Measurements from ENCODE around the gene DENND1C. TPM values are rescaled to one million over a fixed set of nuclear protein-coding genes. Genes with fewer than 3 reads are reported as not detected.

The DENND1C gene
- total RNA-seq, 1 donor from 2014 or later = 15.1 TPM

DNA sequence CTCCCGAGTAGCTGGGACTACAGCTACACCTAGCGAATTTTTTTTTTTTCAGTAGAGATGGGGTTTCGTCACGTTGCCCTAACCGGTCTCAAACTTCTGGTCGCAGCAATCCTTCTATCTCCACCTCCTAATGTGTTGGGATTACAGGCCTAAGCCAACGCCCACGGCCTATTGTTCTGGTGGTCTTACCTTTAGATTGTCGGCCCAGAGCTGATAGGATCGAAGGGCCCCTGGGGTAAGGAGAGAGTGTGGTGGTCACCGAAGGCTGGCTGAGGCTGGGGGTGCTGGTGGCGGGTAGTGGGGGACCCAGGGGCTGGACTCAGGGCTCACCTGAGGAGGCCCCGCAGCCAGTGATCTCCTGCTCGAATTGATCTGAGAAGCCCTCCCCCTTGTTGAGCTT, 10.5 kb downstream of the DENND1C start:
- TF ChIP-seq, protein P1, sequence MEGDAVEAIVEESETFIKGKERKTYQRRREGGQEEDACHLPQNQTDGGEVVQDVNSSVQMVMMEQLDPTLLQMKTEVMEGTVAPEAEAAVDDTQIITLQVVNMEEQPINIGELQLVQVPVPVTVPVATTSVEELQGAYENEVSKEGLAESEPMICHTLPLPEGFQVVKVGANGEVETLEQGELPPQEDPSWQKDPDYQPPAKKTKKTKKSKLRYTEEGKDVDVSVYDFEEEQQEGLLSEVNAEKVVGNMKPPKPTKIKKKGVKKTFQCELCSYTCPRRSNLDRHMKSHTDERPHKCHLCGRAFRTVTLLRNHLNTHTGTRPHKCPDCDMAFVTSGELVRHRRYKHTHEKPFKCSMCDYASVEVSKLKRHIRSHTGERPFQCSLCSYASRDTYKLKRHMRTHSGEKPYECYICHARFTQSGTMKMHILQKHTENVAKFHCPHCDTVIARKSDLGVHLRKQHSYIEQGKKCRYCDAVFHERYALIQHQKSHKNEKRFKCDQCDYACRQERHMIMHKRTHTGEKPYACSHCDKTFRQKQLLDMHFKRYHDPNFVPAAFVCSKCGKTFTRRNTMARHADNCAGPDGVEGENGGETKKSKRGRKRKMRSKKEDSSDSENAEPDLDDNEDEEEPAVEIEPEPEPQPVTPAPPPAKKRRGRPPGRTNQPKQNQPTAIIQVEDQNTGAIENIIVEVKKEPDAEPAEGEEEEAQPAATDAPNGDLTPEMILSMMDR (IDR thresholded peaks at IDR 0.05) = no peak
- ATAC-seq = no peak
- Histone ChIP-seq H3K4me1 (peaks cover 8% of the 10 kb centered on the region), H3K27me3 (ENCODE audit: low read depth) (peaks cover 8% of the 10 kb centered on the region), H3K27ac (no peak overlapping the region), H3K9me3 (no peaks in the 10 kb centered on the region), H3K36me3 (peaks cover 16% of the 10 kb centered on the region), H3K4me3 (no peak overlapping the region)
- intact Hi-C loops (cut with DNase I) = no loop called here
- no peak for DNase-seq

DNA sequence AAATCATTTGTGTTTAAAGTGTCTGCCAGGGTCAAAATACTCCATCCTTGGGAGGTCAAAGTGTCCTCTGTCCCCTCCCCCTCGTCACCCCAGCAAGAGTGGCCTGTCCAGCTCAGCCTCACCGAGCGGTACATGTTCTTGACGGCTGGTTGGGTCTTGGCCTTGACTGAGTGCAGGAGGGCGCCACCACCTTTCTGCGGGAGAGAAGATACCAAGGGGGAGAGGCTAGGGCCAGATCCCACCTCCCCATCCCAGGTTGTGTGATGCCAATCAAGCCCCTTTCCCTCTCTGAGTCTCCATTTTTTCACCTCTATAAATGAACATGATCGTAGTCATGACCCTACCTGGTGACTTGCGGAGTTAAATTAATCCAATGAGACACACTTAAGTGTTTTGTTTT, 11.4 kb downstream of the DENND1C start:
- Histone ChIP-seq H3K9me3 (no peaks in the 10 kb centered on the region), H3K4me1 (no peaks in the 10 kb centered on the region), H3K27me3 (ENCODE audit: low read depth) (peaks cover 2% of the 10 kb centered on the region), H3K36me3 (peaks cover 16% of the 10 kb centered on the region), H3K4me3 (no peak overlapping the region), H3K27ac (no peak overlapping the region)
- DNase-seq (no peak), ATAC-seq (no peak)
- TF ChIP-seq, protein P1 (IDR thresholded peaks at IDR 0.05) = no peak
- intact Hi-C loops (cut with DNase I) = no loop called here

DNA sequence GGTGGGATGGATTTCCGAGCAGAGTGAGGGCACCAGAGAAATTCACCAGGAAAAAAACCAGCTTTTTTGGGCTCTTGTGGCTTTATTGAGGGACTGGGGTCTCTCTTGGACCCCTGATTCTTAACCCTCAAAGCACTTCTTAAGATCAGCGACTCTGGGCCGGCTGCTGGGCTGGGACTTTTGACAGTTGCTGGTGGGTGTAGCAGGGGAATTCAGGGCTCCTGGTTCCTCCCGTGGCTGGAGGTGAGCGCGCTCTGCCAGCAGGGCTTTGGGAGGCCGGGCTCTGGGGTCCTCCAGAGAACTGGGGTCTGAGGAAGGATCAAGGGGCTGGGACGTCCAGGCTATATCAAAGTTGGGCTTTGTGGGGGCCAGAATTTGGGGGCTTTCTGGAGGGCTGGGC, 14.2 kb downstream of the DENND1C start:
- Histone ChIP-seq H3K9me3 (no peaks in the 10 kb centered on the region), H3K27me3 (ENCODE audit: low read depth) (peaks cover 14% of the 10 kb centered on the region), H3K27ac (no peak overlapping the region), H3K4me3 (no peak overlapping the region), H3K36me3 (peaks cover 16% of the 10 kb centered on the region), H3K4me1 (no peaks in the 10 kb centered on the region)
- intact Hi-C loops (cut with DNase I) = no loop called here
- ATAC-seq (no peak), DNase-seq (no peak)
- TF ChIP-seq, protein P1 (IDR thresholded peaks at IDR 0.05) = no peak

DNA sequence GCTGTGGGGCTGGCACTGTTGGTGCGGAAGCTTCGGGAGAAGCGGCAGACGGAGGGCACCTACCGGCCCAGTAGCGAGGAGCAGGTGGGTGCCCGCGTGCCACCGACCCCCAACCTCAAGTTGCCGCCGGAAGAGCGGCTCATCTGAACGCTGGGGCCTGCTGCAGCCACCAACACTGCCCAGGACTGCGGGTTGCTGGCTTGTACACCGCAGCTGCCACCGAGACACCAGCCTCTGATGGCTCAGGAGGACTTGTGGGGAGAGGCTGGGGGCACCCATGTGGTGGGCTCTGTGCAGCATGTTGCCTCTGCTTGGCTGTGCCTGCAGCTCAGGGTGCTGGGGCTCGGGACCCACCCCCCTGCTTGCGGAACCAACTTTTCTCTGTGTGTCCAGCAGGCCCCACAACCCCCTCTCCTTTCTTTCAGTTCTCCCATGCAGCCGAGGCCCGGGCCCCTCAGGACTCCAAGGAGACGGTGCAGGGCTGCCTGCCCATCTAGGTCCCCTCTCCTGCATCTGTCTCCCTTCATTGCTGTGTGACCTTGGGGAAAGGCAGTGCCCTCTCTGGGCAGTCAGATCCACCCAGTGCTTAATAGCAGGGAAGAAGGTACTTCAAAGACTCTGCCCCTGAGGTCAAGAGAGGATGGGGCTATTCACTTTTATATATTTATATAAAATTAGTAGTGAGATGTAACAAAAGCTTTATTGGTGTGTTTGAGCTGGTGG, 14.9 kb downstream of the DENND1C start:
- DNase-seq = no peak
- no peaks in the 10 kb centered on the region for H3K4me1 ChIP-seq
- intact Hi-C loops (cut with DNase I) = no loop called here
- TF ChIP-seq, protein P1 (IDR thresholded peaks at IDR 0.05) = no peak
- H3K4me3 ChIP-seq = no peak overlapping the region
- H3K36me3 ChIP-seq = peaks cover 16% of the 10 kb centered on the region
- ATAC-seq = no peak
- H3K9me3 ChIP-seq = no peaks in the 10 kb centered on the region
- no peak overlapping the region for H3K27ac ChIP-seq
- peaks cover 14% of the 10 kb centered on the region for H3K27me3 ChIP-seq (ENCODE audit: low read depth)

DNA sequence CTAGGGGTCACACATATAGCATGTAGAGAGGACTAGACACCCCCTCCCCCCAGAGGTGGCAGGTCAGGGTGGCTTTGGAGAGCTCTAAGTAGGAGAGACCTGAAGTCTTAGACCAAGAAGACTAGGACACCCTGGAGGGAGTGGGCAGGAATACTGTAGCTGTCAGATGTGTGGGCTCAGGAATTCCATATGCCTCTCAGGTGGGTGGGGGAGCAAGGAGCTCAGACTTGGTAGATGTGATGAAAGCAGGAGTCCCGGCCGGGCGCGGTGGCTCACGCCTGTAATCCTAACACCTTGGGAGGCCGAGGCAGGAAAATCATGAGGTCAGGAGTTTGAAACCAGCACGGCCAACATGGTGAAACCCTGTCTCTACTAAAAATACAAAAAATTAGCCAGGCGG, 15.9 kb downstream of the DENND1C start:
- intact Hi-C loops (cut with DNase I) = no loop called here
- H3K4me1 ChIP-seq = peaks cover 4% of the 10 kb centered on the region
- H3K9me3 ChIP-seq = no peaks in the 10 kb centered on the region
- H3K27ac ChIP-seq = no peak overlapping the region
- no peak for ATAC-seq
- TF ChIP-seq, protein P1 (IDR thresholded peaks at IDR 0.05) = no peak
- H3K27me3 ChIP-seq (ENCODE audit: low read depth) = peaks cover 14% of the 10 kb centered on the region
- H3K4me3 ChIP-seq = no peak overlapping the region
- no peak for DNase-seq
- H3K36me3 ChIP-seq = peaks cover 16% of the 10 kb centered on the region
